ENCODE results near the gene STRN.
"Not testable (repeated sequence)": the region's sequence is repeated elsewhere in the genome, so short reads cannot be mapped to it uniquely, and the experiment has no call there.

The STRN gene

DNA sequence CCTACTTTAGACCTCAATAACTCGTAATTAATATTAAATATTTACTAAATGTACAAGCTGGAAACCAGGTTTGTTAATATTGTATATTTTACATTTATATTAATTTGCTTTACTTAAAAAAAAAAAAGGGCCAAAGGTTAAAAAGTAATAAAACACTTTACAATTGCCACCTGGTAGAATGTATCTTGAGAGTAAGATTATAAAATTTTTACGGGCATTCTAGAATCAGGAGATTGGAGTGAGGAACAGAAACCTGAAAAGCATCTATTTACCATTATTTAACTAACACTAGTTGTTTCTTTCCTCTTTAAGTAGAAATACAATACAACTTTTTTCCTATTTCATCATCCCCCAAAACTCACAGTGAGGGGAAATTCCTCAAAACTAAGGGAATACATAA lies 15.6 kb upstream of the STRN start:
- no peak for DNase-seq (ENCODE audit: low read depth, low spot score)
- Histone ChIP-seq H3K36me3 (ENCODE audit: control insufficient read depth, insufficient read depth, low read length) (no peaks in the 10 kb centered on the region), H3K27me3 (ENCODE audit: control insufficient read depth, insufficient read depth, low read length) (no peaks in the 10 kb centered on the region), H3K4me1 (ENCODE audit: control insufficient read depth, insufficient read depth, low read length) (no peaks in the 10 kb centered on the region), H3K4me3 (ENCODE audit: low read length) (no peak overlapping the region), H3K27ac (ENCODE audit: low read length) (no peak overlapping the region), H3K9me3 (ENCODE audit: control insufficient read depth, insufficient read depth, low read length) (no peaks in the 10 kb centered on the region)
- no CpG with 5 or more reads among the region's 2 CpGs for WGBS (ENCODE audit: insufficient coverage, insufficient read length)

DNA sequence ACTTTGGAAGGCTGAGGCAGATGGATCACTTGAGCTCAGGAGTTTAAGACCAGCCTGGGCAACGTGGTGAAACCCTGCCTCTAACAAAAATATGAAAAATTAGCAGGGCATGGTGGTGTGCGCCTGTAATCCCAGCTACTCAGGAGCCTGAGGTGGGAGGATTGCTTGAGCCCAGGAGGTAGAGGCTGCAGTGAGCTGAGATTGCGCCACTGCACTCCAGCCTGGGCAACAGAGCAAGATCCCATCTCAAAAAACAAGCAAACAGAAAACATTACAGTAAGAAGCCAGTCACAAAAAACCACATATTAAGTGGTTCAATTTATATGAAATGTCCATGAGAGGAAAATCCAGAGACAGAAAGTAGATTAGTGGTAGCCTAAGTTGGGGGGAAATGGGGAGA lies 12.7 kb upstream of the STRN start:
- not testable (repeated sequence) for H3K4me1 ChIP-seq (ENCODE audit: control insufficient read depth, insufficient read depth, low read length); H3K27ac ChIP-seq (ENCODE audit: low read length); H3K4me3 ChIP-seq (ENCODE audit: low read length); H3K36me3 ChIP-seq (ENCODE audit: control insufficient read depth, insufficient read depth, low read length); DNase-seq (ENCODE audit: low read depth, low spot score); H3K9me3 ChIP-seq (ENCODE audit: control insufficient read depth, insufficient read depth, low read length); H3K27me3 ChIP-seq (ENCODE audit: control insufficient read depth, insufficient read depth, low read length)
- no CpG with 5 or more reads among the region's 3 CpGs for WGBS (ENCODE audit: insufficient coverage, insufficient read length)

DNA sequence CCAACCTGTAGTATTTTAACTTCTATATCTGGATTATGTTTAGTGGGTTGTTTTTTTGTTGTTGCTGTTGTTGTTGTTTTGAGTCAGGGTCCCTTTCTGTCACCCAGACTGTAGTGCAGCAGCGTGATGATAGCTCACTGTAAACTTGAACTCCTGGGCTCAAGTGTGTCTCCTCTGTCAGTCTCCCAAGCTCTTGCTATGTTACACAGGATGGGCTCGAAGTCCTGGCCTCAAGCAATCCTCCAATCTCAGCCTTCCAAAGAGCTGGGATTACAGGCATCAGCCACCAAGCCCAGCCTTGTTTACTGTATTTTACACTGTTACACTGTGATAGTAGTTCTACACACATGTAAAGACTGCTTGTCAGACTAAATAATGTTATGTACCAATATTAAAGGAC lies 9.7 kb upstream of the STRN start:
- no peaks in the 10 kb centered on the region for H3K9me3 ChIP-seq (ENCODE audit: control insufficient read depth, insufficient read depth, low read length)
- no peaks in the 10 kb centered on the region for H3K36me3 ChIP-seq (ENCODE audit: control insufficient read depth, insufficient read depth, low read length)
- DNase-seq (ENCODE audit: low read depth, low spot score), result no peak
- no peaks in the 10 kb centered on the region for H3K27me3 ChIP-seq (ENCODE audit: control insufficient read depth, insufficient read depth, low read length)
- H3K27ac ChIP-seq (ENCODE audit: low read length), result no peak overlapping the region
- H3K4me1 ChIP-seq (ENCODE audit: control insufficient read depth, insufficient read depth, low read length), result no peaks in the 10 kb centered on the region
- WGBS (ENCODE audit: insufficient coverage, insufficient read length), result no CpG with 5 or more reads among the region's 2 CpGs
- H3K4me3 ChIP-seq (ENCODE audit: low read length), result no peak overlapping the region

DNA sequence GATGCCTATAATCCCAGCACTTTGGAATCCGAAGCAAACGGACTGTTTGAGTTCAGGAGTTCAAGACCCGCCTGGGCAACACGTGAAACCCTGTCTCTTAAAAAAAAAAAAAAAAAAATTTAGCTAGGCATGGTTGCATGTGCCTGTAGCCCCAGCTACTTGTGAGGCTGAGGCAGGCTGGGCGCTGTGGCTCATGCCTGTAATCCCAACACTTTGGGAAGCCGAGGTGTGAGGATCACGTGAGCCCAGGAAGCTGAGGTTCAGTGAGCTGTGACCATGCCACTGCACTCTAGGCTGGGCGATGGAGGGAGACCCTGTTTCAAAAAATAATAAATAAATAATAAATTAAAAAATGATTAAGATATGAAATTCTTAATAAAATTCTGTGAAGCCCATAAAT lies 9.0 kb upstream of the STRN start:
- H3K27me3 ChIP-seq (ENCODE audit: control insufficient read depth, insufficient read depth, low read length), result no peaks in the 10 kb centered on the region
- no peaks in the 10 kb centered on the region for H3K9me3 ChIP-seq (ENCODE audit: control insufficient read depth, insufficient read depth, low read length)
- no peaks in the 10 kb centered on the region for H3K36me3 ChIP-seq (ENCODE audit: control insufficient read depth, insufficient read depth, low read length)
- no peak overlapping the region for H3K27ac ChIP-seq (ENCODE audit: low read length)
- H3K4me1 ChIP-seq (ENCODE audit: control insufficient read depth, insufficient read depth, low read length), result no peaks in the 10 kb centered on the region
- no peak overlapping the region for H3K4me3 ChIP-seq (ENCODE audit: low read length)
- no peak for DNase-seq (ENCODE audit: low read depth, low spot score)
- WGBS (ENCODE audit: insufficient coverage, insufficient read length), result no CpG with 5 or more reads among the region's 8 CpGs

DNA sequence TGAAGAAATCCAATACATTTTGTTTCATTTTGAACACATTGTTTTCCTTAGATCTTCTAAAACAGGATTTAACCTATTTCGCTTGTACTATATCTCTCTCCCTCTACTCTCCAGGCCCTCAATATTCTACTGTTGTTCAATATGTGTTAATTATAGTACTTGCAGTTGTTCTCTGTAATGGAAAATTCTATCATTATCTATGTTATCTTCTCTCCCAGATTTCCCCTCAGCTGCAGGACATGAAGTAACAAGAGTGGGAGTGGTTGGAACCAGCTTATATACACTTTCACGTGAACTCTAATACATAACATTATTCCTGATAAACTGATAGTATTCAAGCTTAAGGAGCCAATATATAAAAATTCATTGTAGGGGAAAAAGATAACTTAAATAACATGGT lies 7.0 kb upstream of the STRN start:
- Histone ChIP-seq H3K4me3 (ENCODE audit: low read length) (no peak overlapping the region), H3K4me1 (ENCODE audit: control insufficient read depth, insufficient read depth, low read length) (no peaks in the 10 kb centered on the region), H3K36me3 (ENCODE audit: control insufficient read depth, insufficient read depth, low read length) (no peaks in the 10 kb centered on the region), H3K9me3 (ENCODE audit: control insufficient read depth, insufficient read depth, low read length) (no peaks in the 10 kb centered on the region), H3K27me3 (ENCODE audit: control insufficient read depth, insufficient read depth, low read length) (no peaks in the 10 kb centered on the region), H3K27ac (ENCODE audit: low read length) (no peak overlapping the region)
- WGBS (ENCODE audit: insufficient coverage, insufficient read length), result no CpG with 5 or more reads among the region's 2 CpGs
- no peak for DNase-seq (ENCODE audit: low read depth, low spot score)

DNA sequence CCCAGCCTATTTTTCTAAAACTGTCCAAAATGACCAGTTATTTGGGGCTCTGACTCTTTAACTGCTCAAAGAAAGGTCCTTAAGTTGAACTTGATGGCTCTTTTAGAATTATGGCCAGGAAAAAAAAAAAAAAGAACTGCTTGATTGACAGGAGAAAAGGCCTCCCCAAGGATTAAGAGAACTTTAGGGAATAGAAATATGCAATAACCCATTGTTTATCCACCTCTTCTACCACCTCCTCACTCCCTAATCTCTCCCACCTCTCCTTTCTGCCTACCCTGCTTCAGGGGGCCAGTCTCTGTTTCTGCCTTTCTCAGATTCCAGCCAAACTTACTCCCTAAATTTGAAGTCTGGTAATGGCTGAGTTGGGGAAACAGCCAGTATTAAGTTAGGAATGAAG lies 5.7 kb upstream of the STRN start:
- no peaks in the 10 kb centered on the region for H3K9me3 ChIP-seq (ENCODE audit: control insufficient read depth, insufficient read depth, low read length)
- no peaks in the 10 kb centered on the region for H3K36me3 ChIP-seq (ENCODE audit: control insufficient read depth, insufficient read depth, low read length)
- H3K4me1 ChIP-seq (ENCODE audit: control insufficient read depth, insufficient read depth, low read length), result no peaks in the 10 kb centered on the region
- H3K27ac ChIP-seq (ENCODE audit: low read length), result no peak overlapping the region
- no peak for DNase-seq (ENCODE audit: low read depth, low spot score)
- H3K4me3 ChIP-seq (ENCODE audit: low read length), result no peak overlapping the region
- H3K27me3 ChIP-seq (ENCODE audit: control insufficient read depth, insufficient read depth, low read length), result no peaks in the 10 kb centered on the region

DNA sequence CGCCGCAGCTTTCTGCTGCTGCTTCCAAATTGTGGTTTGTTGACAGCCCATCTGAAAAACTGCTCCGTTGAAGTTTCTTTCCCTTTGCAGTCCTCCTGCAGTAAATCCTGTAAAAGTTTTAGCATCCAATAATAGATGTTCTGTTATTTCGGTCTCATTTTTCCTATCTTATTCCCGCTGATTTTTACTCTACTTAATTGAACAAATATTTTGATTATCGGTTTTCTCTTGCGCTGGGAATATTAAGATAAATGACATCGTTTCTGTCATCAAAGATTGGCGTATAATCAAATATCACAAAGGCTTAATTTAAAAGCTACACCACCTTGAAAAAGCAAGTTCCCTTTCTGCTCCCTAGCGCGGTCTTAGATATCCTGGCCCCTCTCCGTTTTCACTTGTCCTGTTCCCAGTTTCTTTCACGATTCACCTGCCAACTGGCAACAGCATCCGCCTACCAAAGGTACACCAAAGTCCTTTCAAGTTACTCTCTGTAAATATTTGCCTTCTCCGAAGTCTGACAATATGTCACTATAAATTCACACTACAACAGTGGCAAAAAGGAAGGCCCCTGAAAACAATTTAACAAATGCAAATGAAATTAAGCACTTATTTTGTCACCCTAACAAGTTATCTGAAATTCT lies 1.0 kb upstream of the STRN start:
- no peak overlapping the region for H3K27ac ChIP-seq (ENCODE audit: low read length)
- no CpG with 5 or more reads among the region's 15 CpGs for WGBS (ENCODE audit: insufficient coverage, insufficient read length)
- DNase-seq (ENCODE audit: low read depth, low spot score), result no peak
- peak overlapping the region; percentile 60; the same call in 1 of the 2 replicates for H3K4me3 ChIP-seq (ENCODE audit: low read length)
- H3K4me1 ChIP-seq (ENCODE audit: control insufficient read depth, insufficient read depth, low read length), result no peaks in the 10 kb centered on the region
- no peaks in the 10 kb centered on the region for H3K27me3 ChIP-seq (ENCODE audit: control insufficient read depth, insufficient read depth, low read length)
- H3K9me3 ChIP-seq (ENCODE audit: control insufficient read depth, insufficient read depth, low read length), result no peaks in the 10 kb centered on the region
- no peaks in the 10 kb centered on the region for H3K36me3 ChIP-seq (ENCODE audit: control insufficient read depth, insufficient read depth, low read length)

DNA sequence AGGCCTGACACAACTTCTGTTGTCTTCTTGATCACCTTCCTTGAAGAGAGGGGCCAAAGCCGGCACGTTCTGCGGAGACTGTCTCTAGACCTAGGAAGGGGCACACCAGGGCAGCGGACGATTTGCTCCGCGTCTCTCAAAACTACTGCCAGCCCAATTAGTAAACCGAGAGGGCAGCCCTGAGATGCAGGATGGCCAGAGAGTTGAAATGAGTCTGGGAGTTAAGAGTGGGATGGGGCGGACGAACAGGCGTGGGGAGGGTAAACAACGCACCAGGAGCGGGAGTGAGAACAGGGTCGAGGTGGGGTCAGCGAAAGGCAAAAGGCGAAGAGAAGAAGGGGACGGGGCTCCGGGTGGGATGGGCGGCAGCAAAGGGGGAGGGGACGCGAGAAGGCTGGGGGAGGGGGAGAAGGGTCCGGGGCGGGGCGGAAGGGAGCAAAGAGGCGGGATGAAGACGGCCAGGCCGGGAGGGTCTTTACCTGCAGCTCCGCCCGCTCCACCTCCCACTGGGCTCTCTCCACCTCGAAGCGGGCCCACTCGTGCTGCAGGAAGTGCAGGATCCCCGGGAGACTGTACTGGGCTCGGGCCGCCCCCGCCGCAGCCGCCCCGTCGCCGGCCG lies 476 bp downstream of the STRN start:
- Histone ChIP-seq H3K4me1 (ENCODE audit: control insufficient read depth, insufficient read depth, low read length) (no peaks in the 10 kb centered on the region), H3K9me3 (ENCODE audit: control insufficient read depth, insufficient read depth, low read length) (no peaks in the 10 kb centered on the region), H3K27ac (ENCODE audit: low read length) (no peak overlapping the region), H3K4me3 (ENCODE audit: low read length) (peak overlapping the region; percentile 64; the same call in 1 of the 2 replicates), H3K36me3 (ENCODE audit: control insufficient read depth, insufficient read depth, low read length) (no peaks in the 10 kb centered on the region), H3K27me3 (ENCODE audit: control insufficient read depth, insufficient read depth, low read length) (no peaks in the 10 kb centered on the region)
- no peak for DNase-seq (ENCODE audit: low read depth, low spot score)
- WGBS (ENCODE audit: insufficient coverage, insufficient read length), result no CpG with 5 or more reads among the region's 42 CpGs

DNA sequence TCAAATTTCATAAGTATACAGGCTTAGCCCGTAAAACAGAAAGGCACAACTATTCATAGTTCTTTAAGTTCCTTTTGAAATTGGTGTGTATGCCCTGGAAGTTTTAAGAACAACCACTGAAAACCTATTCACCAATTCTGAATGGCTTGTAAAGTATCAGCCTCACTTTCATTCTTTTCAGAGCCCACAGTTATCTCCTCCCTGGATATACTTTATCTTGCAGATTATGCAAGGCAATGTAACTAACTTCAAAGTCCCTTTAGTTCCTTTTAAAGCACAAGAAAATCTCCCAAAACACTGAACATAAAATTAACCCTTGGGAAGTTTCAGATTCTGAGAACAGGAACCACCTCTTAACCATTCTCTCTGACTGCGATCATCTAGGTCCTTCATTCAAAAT lies 1.1 kb downstream of the STRN start:
- DNase-seq (ENCODE audit: low read depth, low spot score), result no peak
- H3K27me3 ChIP-seq (ENCODE audit: control insufficient read depth, insufficient read depth, low read length), result no peaks in the 10 kb centered on the region
- no peaks in the 10 kb centered on the region for H3K9me3 ChIP-seq (ENCODE audit: control insufficient read depth, insufficient read depth, low read length)
- no peak overlapping the region for H3K27ac ChIP-seq (ENCODE audit: low read length)
- H3K4me1 ChIP-seq (ENCODE audit: control insufficient read depth, insufficient read depth, low read length), result no peaks in the 10 kb centered on the region
- peak overlapping the region; percentile 64; the same call in 1 of the 2 replicates for H3K4me3 ChIP-seq (ENCODE audit: low read length)
- no CpG with 5 or more reads among the region's 2 CpGs for WGBS (ENCODE audit: insufficient coverage, insufficient read length)
- no peaks in the 10 kb centered on the region for H3K36me3 ChIP-seq (ENCODE audit: control insufficient read depth, insufficient read depth, low read length)

DNA sequence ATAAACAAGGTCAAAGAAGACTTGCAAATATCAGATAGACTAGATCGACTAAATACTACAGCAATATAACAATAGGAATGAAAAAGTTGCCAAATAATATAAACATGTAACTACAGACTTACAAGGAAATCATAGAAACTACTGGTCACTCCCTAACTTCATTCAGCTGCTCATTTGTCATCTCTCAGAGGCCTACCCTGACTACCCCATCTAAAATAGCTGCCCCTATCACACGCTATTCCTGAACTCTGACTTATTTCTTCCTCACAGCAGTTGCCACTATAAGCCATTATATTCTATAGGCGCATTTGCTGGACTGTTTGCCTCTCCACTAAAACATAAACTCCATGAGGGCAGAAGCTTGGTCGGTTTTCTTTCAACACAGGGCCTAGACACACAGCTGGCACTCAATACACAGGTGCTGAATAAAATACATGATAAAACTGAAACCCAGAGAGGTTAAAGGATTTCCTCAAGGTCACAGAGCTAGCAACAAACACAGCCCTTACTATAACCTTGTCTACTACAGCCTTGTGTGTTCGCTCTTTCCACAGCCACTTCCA lies 1.8 kb downstream of the STRN start:
- Histone ChIP-seq H3K27ac (ENCODE audit: low read length) (no peak overlapping the region), H3K4me1 (ENCODE audit: control insufficient read depth, insufficient read depth, low read length) (no peaks in the 10 kb centered on the region), H3K9me3 (ENCODE audit: control insufficient read depth, insufficient read depth, low read length) (no peaks in the 10 kb centered on the region), H3K27me3 (ENCODE audit: control insufficient read depth, insufficient read depth, low read length) (no peaks in the 10 kb centered on the region), H3K4me3 (ENCODE audit: low read length) (no peak overlapping the region), H3K36me3 (ENCODE audit: control insufficient read depth, insufficient read depth, low read length) (no peaks in the 10 kb centered on the region)
- no CpG with 5 or more reads among the region's 5 CpGs for WGBS (ENCODE audit: insufficient coverage, insufficient read length)
- DNase-seq (ENCODE audit: low read depth, low spot score), result no peak

DNA sequence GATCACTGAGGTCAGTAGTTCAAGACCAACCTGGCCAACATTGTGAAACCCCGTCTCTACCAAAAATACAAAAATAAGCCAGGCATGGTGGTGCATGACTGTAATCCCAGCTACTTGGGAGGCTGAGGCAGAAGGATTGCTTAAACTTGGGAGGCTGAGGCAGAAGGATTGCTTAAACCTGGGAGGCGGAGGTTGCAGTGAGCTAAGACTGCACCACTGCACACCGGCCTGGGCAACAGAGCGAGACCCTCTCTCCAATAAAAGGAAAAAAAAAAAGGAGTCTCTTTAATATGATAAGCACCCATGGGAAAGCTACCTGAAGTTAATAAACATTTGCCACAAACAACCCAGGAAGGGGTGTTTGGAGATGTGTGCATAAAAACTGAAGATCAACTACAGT lies 2.6 kb downstream of the STRN start:
- Histone ChIP-seq H3K4me3 (ENCODE audit: low read length) (no peak overlapping the region), H3K27me3 (ENCODE audit: control insufficient read depth, insufficient read depth, low read length) (no peaks in the 10 kb centered on the region), H3K36me3 (ENCODE audit: control insufficient read depth, insufficient read depth, low read length) (no peaks in the 10 kb centered on the region), H3K9me3 (ENCODE audit: control insufficient read depth, insufficient read depth, low read length) (no peaks in the 10 kb centered on the region), H3K27ac (ENCODE audit: low read length) (no peak overlapping the region), H3K4me1 (ENCODE audit: control insufficient read depth, insufficient read depth, low read length) (no peaks in the 10 kb centered on the region)
- no peak for DNase-seq (ENCODE audit: low read depth, low spot score)
- WGBS (ENCODE audit: insufficient coverage, insufficient read length), result no CpG with 5 or more reads among the region's 4 CpGs
